Neural cell (in vitro differentiated cells): ENCODE measurements around the gene CIAPIN1. TPM values are rescaled to one million over a fixed set of nuclear protein-coding genes. Genes with fewer than 3 reads are reported as not detected.

ENCODE experiments used
- H2AFZ ChIP-seq: fragments of 200-600, 300-800 bp; sonication (generic), shearing (Covaris generic); 2 replicates; pipeline ENCODE4 v1.6.0; 2014; ENCODE audit warnings: low read depth, mild to moderate bottlenecking, antibody characterized with exemption, low read length, moderate library complexity
- H3F3A ChIP-seq: fragments of 200-600 bp; shearing (Covaris generic); 2 replicates; pipeline ENCODE4 v1.6.1; 2016; ENCODE audit warnings: mild to moderate bottlenecking, moderate library complexity, mixed read lengths, antibody characterized with exemption, low read length; ENCODE audit not compliant: insufficient read depth, poor library complexity, severe bottlenecking
- H3K27ac ChIP-seq: fragments of 200-600, 300-800 bp; sonication (generic), shearing (Covaris generic); 2 replicates; pipeline ENCODE4 v1.5.1; 2014; ENCODE audit warnings: mild to moderate bottlenecking, low read length, moderate library complexity
- H3K27me3 ChIP-seq: fragments of 300-800, 200-600 bp; sonication (generic), shearing (Covaris generic); 2 replicates; pipeline ENCODE4 v1.6.0; 2014; ENCODE audit warnings: mild to moderate bottlenecking, low read depth, low read length, moderate library complexity; ENCODE audit not compliant: insufficient read depth
- H3K36me3 ChIP-seq: fragments of 300-800, 200-600 bp; sonication (generic), shearing (Covaris generic); 2 replicates; pipeline ENCODE4 v1.5.1; 2014; ENCODE audit warnings: mild to moderate bottlenecking, antibody characterized with exemption, low read length, moderate library complexity; ENCODE audit not compliant: insufficient read depth
- H3K4me2 ChIP-seq: fragments of 300-800, 200-600 bp; sonication (generic), shearing (Covaris generic); 2 replicates; pipeline ENCODE4 v1.6.0; 2014; ENCODE audit warnings: mild to moderate bottlenecking, low read length
- H3K4me3 ChIP-seq: fragments of 300-800, 200-600 bp; sonication (generic), shearing (Covaris generic); 2 replicates; pipeline ENCODE4 v1.5.1; 2014; ENCODE audit warnings: mild to moderate bottlenecking, low read length, moderate library complexity
- H3K79me2 ChIP-seq: fragments of 200-600 bp; shearing (Covaris generic); replicated peaks from 2 replicates; pipeline ENCODE4 v1.6.0; 2014; ENCODE audit warnings: mild to moderate bottlenecking, low read length, moderate library complexity; ENCODE audit not compliant: insufficient read depth
- H3K9ac ChIP-seq: fragments of 300-800, 200-600 bp; sonication (generic), shearing (Covaris generic); 2 replicates; pipeline ENCODE4 v1.6.1; 2016; ENCODE audit warnings: mild to moderate bottlenecking, low read length, mixed read lengths
- H3K9me2 ChIP-seq: fragments of 200-600 bp; shearing (Covaris generic); 2 replicates; pipeline ENCODE4 v1.6.1; 2016; ENCODE audit warnings: mild to moderate bottlenecking, low read length, mixed read lengths; ENCODE audit not compliant: insufficient read depth
- H3K9me3 ChIP-seq: fragments of 200-600, 300-800 bp; sonication (generic), shearing (Covaris generic); 2 replicates; pipeline ENCODE4 v1.6.1; 2016; ENCODE audit warnings: mild to moderate bottlenecking, mixed run types, low read length, moderate library complexity, mixed read lengths
- H4K20me1 ChIP-seq: fragments of 200-600 bp; shearing (Covaris generic); 2 replicates; pipeline ENCODE4 v1.6.1; 2016; ENCODE audit warnings: mild to moderate bottlenecking, mixed run types; ENCODE audit not compliant: insufficient read depth
- CTCF ChIP-seq: fragments of 450-650 bp; IDR thresholded peaks from 2 replicates; pipeline ENCODE4 v1.5.1; 2014; ENCODE audit warnings: antibody characterized with exemption, mild to moderate bottlenecking, moderate library complexity; ENCODE audit not compliant: poor library complexity, severe bottlenecking
- EP300 ChIP-seq: fragments of 450-650 bp; conservative IDR thresholded peaks from 2 replicates; pipeline ENCODE4 v1.6.1; 2014; ENCODE audit warnings: antibody characterized with exemption, mild to moderate bottlenecking, moderate library complexity; ENCODE audit not compliant: poor library complexity, severe bottlenecking
- EZH2 ChIP-seq: fragments of 200-600, 300-800 bp; shearing (Covaris generic), sonication (generic); IDR thresholded peaks from 2 replicates; pipeline ENCODE4 v1.6.1; 2014; ENCODE audit warnings: antibody characterized with exemption, low read length, borderline replicate concordance, mild to moderate bottlenecking; ENCODE audit not compliant: insufficient read depth, poor library complexity, severe bottlenecking
- MXI1 ChIP-seq: fragments of 450-650 bp; conservative IDR thresholded peaks from 2 replicates; pipeline ENCODE4 v1.6.1; 2014; ENCODE audit warnings: antibody characterized with exemption, mild to moderate bottlenecking; ENCODE audit not compliant: poor library complexity, severe bottlenecking
- POLR2AphosphoS5 ChIP-seq: IDR thresholded peaks from 2 replicates; pipeline ENCODE4 v1.6.1; 2012
- RAD21 ChIP-seq: fragments of 450-650 bp; conservative IDR thresholded peaks from 2 replicates; pipeline ENCODE4 v1.6.1; 2014; ENCODE audit warnings: antibody characterized with exemption, mild to moderate bottlenecking, moderate library complexity
- REST ChIP-seq: IDR thresholded peaks from 2 replicates; pipeline ENCODE4 v1.6.1; 2012; ENCODE audit warnings: borderline replicate concordance
- SMC3 ChIP-seq: fragments of 450-650 bp; conservative IDR thresholded peaks from 2 replicates; pipeline ENCODE4 v1.6.1; 2014; ENCODE audit warnings: antibody characterized with exemption, mild to moderate bottlenecking, moderate library complexity; ENCODE audit not compliant: poor library complexity
- TAF1 ChIP-seq: IDR thresholded peaks from 2 replicates; pipeline ENCODE4 v1.6.1; 2012; ENCODE audit warnings: low read depth
- polyA plus RNA-seq: library from polyadenylated mRNA; depleted of rRNA; stranded (reverse); fragments of >200 nt; gene quantifications from 2 replicates; pipeline ENCODE4 v1.2.3, GENCODE V29; 2014

Gene CIAPIN1
- polyA plus RNA-seq, 1 donor from 2014 or later, result 117 TPM

GRCh38 chr16:57405097-57405496 lies 42.1 kb downstream of the CIAPIN1 start:
- no peak overlapping the region for H3K4me2 ChIP-seq
- H3K36me3 ChIP-seq, result no peaks in the 10 kb centered on the region
- H3K27me3 ChIP-seq, result no peaks in the 10 kb centered on the region
- H3K9me2 ChIP-seq, result no peaks in the 10 kb centered on the region
- H3K9me3 ChIP-seq, result no peaks in the 10 kb centered on the region
- H3K79me2 ChIP-seq, result no peaks in the 10 kb centered on the region
- H3F3A ChIP-seq, result no peaks in the 10 kb centered on the region
- H3K4me3 ChIP-seq, result no peak overlapping the region
- no peak for TF ChIP-seq TAF1
- TF ChIP-seq MXI1, result no peak
- TF ChIP-seq POLR2AphosphoS5, result no peak
- TF ChIP-seq SMC3, result no peak
- TF ChIP-seq RAD21, result no peak
- TF ChIP-seq REST, result no peak
- no peak for TF ChIP-seq EZH2
- no peak for TF ChIP-seq CTCF
- no peak for TF ChIP-seq EP300
- no peak overlapping the region for H3K9ac ChIP-seq
- no peak overlapping the region for H3K27ac ChIP-seq
- H4K20me1 ChIP-seq, result no peaks in the 10 kb centered on the region
- H2AFZ ChIP-seq, result no peak overlapping the region

GRCh38 chr16:57403965-57404817 lies 43.0 kb downstream of the CIAPIN1 start, which contains the start of gene CCL17:
Gene CCL17, plus strand, starts transcription at chr16:57404767. Its CDS starts 9,166 bp downstream, at chr16:57413933.
- Histone ChIP-seq H3K4me2 (no peak within 1 kb of the TSS), H2AFZ (no peak within 1 kb of the TSS), H3F3A (no peaks in the 10 kb centered on the region), H3K27me3 (no peaks in the 10 kb centered on the region), H3K9me3 (no peaks in the 10 kb centered on the region), H3K79me2 (no peaks in the 10 kb centered on the region), H3K27ac (no peak within 1 kb of the TSS), H4K20me1 (no peaks in the 10 kb centered on the region), H3K9ac (no peak within 1 kb of the TSS), H3K9me2 (no peaks in the 10 kb centered on the region), H3K36me3 (no peaks in the 10 kb centered on the region), H3K4me3 (no peak within 1 kb of the TSS)
- TF ChIP-seq EP300 (no peak), REST (no peak)
